Colonic mucosa (tissue), 4 donors: ENCODE results near the gene OPN1MW3. TPM values are rescaled to one million over a fixed set of nuclear protein-coding genes. Genes with fewer than 3 reads are reported as not detected.

Source experiments
- DNase-seq: peaks from one replicate; pipeline ENCODE4 v3.0.0-alpha.2; 2020
- H3K27ac ChIP-seq: fragments of 200-600 bp; one replicate; pipeline ENCODE4 v1.8.0; 2021
- H3K27me3 ChIP-seq: fragments of 200-600 bp; one replicate; pipeline ENCODE4 v1.8.0; 2021
- H3K36me3 ChIP-seq: fragments of 200-600 bp; one replicate; pipeline ENCODE4 v1.8.0; 2021
- H3K4me1 ChIP-seq: fragments of 200-600 bp; one replicate; pipeline ENCODE4 v1.8.0; 2021; ENCODE audit warnings: mild to moderate bottlenecking
- H3K4me3 ChIP-seq: fragments of 200-600 bp; one replicate; pipeline ENCODE4 v1.8.0; 2021
- H3K9ac ChIP-seq, 2 donors: one replicate each; pipeline ENCODE4 v1.7.0; 2013; ENCODE audit warnings: control low read depth in 2 of 2, low read depth in 2 of 2, low read length in 2 of 2
- H3K9me3 ChIP-seq: fragments of 200-600 bp; one replicate; pipeline ENCODE4 v1.8.0; 2021
- CTCF ChIP-seq: fragments of 200-600 bp; IDR thresholded peaks from one replicate; pipeline ENCODE4 v1.8.0; 2022; ENCODE audit warnings: antibody characterized with exemption, mild to moderate bottlenecking
- intact Hi-C: fragments of 100-400 bp; cut with DNase I; formaldehyde crosslinking; loops from one replicate; pipeline ENCODE4 v1.14.1; 2022
- total RNA-seq, 2 donors: library from RNA; stranded (reverse); fragmentation: NEBNext Ultra II Directional in 1 of 2; extraction: Animal tissue kit (Norgen Biotek cat#: 25700) in 1 of 2; gene quantifications; one replicate each; pipeline ENCODE4 v1.2.1, GENCODE V29; 2021
- donor health status: healthy.
- donor health status: DM: no; HTN: no; CAD: no.
- donor health status: DM: no; HTN: no; CAD: no.

Gene OPN1MW3
- total RNA-seq, 2 donors from 2014 or later = not detected

DNA sequence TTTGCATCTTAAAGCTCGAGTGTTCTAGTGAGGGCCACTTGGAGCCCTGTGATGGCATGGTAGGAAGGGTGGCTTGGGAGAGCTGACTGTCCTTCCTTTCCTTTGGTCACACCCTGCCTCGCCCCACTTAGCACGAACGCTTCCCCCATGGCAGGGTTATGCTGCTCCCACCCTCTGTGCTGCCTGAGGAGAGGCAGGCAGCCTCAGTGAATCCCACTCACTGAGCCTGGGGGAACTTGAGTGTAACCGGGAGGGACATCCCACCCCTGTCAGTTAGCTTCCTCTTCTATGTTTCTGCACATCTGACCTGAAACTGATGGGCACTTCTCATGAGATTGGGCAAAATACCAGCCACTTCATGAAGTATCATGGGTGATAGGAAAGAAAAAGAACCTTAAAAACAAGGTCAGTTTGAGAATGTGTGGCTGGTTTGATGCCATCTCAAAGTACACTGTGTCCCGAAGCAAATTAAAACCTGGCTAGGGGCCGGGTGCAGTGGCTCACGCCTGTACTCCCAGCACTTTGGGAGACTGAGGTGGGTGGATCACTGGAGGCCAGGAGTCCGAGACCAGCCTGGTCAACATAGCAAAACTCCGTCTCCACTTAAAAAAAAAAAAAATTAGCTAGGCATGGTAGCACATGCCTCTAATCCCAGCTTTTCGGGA is 48.3 kb downstream of the OPN1MW3 start:
- no peak for DNase-seq
- Histone ChIP-seq H3K36me3 (no peaks in the 10 kb centered on the region), H3K9ac (no peak overlapping the region), H3K9me3 (no peaks in the 10 kb centered on the region), H3K4me1 (no peaks in the 10 kb centered on the region), H3K27ac (no peak overlapping the region), H3K4me3 (no peak overlapping the region), H3K27me3 (no peaks in the 10 kb centered on the region)
- TF ChIP-seq CTCF = no peak
- intact Hi-C loops = no loop called here

- no peaks in the 10 kb centered on the region for H3K27me3 ChIP-seq
- H3K4me3 ChIP-seq = no peak overlapping the region
- no peaks in the 10 kb centered on the region for H3K36me3 ChIP-seq
- DNase-seq = no peak
- H3K9me3 ChIP-seq = no peaks in the 10 kb centered on the region
- intact Hi-C loops = no loop called here
- no peaks in the 10 kb centered on the region for H3K4me1 ChIP-seq
- H3K9ac ChIP-seq = no peak overlapping the region
- TF ChIP-seq CTCF = no peak
- H3K27ac ChIP-seq = no peak overlapping the region
Observed at GRCh38 chrX:154307202-154307601, 49.8 kb downstream of the OPN1MW3 start.

GRCh38 chrX:154308108-154308946 is 50.9 kb downstream of the OPN1MW3 start:
- H3K27ac ChIP-seq = no peak overlapping the region
- intact Hi-C loops = no loop called here
- no peaks in the 10 kb centered on the region for H3K36me3 ChIP-seq
- H3K9me3 ChIP-seq = no peaks in the 10 kb centered on the region
- peak; percentile 75 for DNase-seq
- H3K4me3 ChIP-seq = no peak overlapping the region
- no peaks in the 10 kb centered on the region for H3K27me3 ChIP-seq
- no peak overlapping the region for H3K9ac ChIP-seq
- H3K4me1 ChIP-seq = no peaks in the 10 kb centered on the region
- TF ChIP-seq CTCF = peak; percentile 89

DNA sequence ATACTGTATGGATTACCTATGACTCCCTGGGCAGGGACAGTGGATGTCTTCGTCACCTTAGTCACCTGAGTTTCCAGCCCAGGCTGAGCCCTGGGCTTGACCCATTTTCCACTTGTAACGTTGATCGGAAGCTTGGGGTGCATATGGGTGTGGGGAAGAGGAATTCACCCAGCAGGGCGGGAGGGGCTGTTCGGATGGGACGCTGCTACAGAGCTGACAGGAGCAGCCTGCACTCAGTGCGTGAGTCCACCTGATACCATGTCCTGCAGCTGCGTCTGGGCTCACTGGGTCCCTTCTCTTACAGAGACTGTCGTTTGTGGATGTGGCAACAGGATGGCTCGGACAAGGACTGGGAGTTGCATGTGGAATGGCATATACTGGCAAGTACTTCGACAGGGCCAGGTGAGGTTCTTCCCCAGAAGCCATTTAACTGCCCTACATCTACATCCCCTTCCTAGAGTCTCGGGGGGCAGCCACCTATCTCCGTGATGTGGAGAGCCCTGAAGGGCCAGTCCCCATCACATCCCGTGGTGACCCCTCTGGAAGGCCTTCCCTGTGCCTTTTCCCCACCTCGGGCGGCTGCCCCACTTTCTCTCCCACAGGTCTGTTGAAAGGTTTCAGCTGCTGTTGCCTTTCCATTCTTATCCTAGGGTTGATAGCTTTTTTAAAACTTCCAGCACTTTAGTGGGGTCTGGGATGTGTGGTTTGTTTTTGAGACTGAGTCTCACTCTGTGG is 51.8 kb downstream of the OPN1MW3 start:
- no peak overlapping the region for H3K9ac ChIP-seq
- no peaks in the 10 kb centered on the region for H3K4me1 ChIP-seq
- no peak for DNase-seq
- H3K27me3 ChIP-seq = no peaks in the 10 kb centered on the region
- H3K36me3 ChIP-seq = no peaks in the 10 kb centered on the region
- H3K9me3 ChIP-seq = no peaks in the 10 kb centered on the region
- TF ChIP-seq CTCF = no peak
- no peak overlapping the region for H3K4me3 ChIP-seq
- no peak overlapping the region for H3K27ac ChIP-seq
- intact Hi-C loops = no loop called here
